ENCODE results near the gene SRD5A3.
A peak's percentile ranks its signal among the peaks of the same experiment; 100 is the strongest.
"Not testable (repeated sequence)": the region's sequence is repeated elsewhere in the genome, so short reads cannot be mapped to it uniquely, and the experiment has no call there.

Gene SRD5A3

DNA sequence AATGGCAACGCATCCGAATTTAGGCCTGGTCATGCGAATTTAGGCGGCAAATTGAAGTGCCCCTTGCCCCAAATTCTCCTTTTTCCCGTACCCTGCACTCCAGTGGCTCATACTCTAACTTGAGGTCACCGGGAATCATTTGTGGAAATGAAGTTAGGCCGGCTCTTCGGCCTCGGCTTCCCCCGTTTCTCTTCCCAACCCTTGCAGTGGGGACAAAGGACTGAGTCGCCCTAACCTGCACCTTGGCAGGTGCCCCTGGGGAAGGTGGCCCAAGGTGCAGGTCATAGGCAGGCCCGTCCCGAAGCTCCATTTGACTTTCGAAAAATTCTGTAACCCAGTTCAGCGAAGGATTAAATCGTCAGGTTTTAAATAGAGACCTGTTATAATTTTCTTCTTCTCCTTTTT lies 811 bp downstream of the SRD5A3 start:
- no peak for DNase-seq (ENCODE audit: low spot score)

DNA sequence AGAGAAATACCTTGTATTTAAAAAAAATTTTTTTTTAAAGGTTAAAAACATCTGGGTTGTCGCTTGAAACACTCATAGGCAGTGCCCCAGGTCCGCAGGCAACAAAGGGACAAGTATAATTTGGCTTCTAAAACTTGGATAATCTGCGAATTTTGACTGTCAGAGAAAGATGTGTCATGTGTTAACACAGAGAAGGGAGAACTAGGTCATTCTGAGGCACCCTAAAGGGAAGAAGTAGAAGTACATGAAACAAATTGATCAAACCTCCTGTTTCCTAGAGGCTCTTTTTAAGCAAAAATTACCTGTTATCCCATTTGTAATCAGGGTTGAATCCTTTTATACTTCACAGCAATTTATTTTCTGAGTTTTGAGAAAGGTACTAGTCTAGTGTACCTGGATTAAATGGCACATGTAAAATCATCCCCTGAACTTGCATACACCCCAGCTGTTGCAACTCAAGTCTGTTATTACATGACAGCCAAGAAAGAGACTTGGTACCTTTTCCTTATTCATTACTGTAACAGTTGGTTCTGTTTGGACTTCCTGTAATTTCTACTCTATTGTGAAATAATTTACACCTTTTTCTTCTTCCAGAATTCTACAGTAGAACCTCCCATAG lies 1.7 kb downstream of the SRD5A3 start:
- DNase-seq (ENCODE audit: low spot score) = no peak

DNA sequence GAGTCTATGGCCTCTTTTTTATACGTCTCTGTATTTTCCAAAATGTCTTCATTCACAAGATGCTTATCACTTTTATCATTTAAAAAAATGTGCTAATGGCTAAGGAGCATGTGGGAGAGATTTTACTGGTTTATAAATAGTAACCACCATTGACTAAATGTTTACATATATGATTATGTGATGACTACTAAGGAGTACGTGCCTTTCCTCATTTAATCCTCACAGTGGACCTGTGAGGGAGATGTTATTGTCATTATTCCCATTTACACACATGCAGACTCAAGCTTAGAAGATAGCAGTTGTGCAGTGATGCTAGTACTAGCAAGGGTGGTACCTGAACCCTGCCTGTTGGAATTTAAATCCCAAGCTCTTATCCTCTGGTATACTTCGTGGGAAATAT lies 2.4 kb downstream of the SRD5A3 start:
- no peak for DNase-seq (ENCODE audit: low spot score)

DNA sequence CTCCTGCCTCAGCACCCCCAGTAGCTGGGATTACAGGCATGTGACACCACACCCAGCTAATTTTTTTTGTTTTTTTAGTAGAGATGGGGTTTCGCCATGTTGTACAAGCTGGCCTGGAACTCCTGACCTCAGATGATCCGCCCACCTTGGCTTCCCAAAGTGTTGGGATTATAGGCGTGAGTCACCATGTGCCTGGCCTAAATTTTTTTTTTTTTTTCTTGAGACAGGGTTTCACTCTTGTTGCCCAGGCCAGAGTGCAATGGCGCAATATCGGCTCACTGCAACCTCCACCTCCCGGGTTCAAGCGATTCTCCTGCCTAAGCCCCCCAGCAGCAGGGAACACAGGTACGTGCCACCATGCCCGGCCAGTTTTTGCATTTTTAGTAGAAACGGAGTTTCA lies 4.8 kb downstream of the SRD5A3 start:
- DNase-seq (ENCODE audit: low spot score) = not testable (repeated sequence)

DNA sequence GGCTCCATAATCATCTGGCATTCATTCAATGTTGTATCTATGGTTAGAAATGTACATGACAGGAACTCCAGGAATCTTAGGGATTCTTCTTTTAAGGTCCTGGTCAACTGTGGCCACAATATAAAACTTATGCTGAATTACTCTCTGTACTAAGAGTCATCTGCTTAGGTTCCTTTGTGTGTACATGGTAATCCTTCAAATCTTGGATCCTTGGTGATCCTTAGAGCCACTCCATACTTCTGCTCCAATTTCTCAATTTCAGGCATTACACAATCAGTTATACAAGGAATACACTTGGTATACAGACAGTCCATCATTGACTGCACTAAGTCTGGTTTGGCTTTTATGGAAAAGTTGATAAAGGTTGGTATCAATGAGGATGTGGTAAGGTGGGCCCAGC lies 5.8 kb downstream of the SRD5A3 start:
- no peak for DNase-seq (ENCODE audit: low spot score)

DNA sequence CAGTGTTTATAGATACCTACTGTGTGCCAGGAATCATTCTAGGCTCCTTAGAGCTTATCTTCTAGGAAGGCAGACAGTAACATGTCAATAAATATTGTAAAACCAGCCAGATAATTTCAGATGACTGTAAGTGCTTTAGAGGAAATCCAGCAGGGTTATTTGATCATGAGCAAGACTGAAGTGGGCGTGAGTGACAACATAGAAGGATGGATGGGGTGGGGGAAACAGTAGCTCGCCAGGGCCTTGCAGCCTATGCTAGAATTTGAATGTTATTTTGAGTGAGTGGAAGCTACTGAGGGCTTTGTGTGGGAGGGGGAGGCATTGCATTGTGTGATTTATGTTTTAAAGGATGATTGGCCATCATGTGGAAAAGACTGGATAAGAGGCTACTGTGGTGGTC lies 6.7 kb downstream of the SRD5A3 start:
- DNase-seq (ENCODE audit: low spot score) = no peak

DNA sequence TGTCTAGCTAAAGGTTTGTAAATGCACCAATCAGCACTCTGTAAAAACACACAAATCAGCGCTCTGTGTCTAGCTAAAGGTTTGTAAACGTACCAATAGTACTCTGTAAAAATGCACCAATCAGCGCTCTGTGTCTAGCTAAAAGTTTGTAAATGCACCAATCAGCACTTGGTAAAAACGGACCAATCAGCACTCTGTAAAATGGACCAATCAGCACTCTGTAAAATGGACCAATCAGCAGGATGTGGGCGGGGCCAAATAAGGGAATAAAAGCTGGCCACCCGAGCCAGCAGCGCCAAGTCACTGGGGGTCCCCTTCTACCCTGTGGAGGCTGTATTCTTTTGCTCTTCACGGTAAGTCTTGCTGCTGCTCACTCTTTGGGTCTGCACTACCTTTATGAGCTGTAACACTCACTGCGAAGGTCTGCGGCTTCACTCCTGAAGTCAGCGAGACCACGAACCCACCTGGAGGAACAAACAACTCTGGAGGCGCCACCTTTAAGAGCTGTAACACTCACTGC lies 7.2 kb downstream of the SRD5A3 start:
- not testable (repeated sequence) for DNase-seq (ENCODE audit: low spot score)

DNA sequence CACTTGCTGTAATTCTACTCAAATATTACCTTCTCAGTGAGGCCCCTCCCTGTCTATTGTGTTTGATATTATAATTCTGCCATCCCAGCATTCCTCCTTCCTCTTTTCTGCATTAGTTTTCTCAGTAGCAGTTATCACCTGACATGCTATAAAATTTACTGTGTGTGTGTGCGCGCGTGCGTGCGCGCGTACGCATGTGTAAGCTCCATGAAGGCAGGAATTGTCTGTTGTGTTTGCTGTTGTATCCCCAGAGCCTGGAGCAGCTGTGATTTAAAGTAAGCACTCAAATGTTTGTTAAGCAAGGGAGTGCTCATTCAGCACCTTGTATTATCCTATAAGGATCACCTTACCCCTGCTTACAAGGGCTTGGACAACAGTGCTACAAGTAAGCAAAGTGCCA lies 8.6 kb downstream of the SRD5A3 start:
- no peak for DNase-seq (ENCODE audit: low spot score)

DNA sequence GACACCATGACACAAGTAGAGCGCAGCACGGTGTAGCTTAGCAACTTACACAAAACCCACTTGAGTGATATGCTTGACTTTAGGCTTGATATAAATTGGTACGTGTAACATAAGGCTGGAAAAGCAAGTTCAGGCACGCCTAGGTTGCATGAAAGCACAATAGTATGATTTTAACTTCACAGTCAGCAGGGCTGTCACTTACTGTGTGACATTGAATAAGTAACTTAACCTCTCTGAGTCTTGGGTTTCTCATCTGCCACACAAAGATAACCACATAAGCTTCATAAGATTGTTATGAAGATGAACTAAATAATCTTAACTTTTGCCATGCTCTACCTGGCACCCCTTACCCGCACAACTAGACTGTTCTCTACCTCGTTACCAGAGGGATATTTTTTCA lies 9.5 kb downstream of the SRD5A3 start:
- DNase-seq (ENCODE audit: low spot score) = no peak

DNA sequence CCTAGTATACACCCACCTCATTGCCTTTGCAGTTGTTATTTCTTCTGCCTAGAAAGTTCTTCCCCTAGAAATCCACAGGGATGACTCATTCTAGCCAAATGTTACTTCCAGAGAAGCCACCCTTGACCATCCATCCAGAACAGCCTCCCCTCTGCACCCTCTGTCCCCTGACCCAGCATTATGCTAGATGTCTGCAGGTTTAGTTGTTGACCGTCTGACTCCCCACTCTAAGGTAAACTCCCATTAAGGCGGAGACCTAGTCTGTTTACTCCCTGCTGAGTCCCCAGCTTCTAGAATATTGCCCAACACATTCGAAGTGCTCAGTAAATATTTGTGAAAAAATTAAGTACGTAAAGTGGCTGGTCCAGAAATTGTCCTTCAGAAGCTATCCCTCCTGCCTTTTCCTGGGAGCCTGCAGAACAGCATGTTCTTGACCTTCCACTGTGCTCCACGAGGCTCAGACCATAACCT lies 11.0 kb downstream of the SRD5A3 start:
- no peak for DNase-seq (ENCODE audit: low spot score)

DNA sequence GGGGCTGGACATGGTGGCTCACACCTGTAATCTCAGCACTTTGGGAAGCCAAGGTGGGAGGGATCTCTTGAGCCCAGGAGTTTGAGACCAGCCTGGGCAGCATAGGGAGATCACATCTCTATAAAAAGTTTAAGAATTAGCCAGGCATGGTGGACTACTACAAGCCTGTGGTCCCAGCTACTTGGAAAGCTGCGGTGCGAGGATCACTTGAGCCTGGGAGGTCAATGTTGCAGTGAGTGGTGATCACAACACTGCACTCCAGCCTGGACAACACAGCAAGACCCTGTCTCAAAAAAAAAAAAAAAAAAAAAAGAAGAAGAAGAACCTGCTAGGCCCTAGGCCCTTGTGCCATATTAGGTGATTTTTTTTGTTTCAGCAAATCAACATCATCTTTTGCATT lies 12.2 kb downstream of the SRD5A3 start:
- no peak for DNase-seq (ENCODE audit: low spot score)

DNA sequence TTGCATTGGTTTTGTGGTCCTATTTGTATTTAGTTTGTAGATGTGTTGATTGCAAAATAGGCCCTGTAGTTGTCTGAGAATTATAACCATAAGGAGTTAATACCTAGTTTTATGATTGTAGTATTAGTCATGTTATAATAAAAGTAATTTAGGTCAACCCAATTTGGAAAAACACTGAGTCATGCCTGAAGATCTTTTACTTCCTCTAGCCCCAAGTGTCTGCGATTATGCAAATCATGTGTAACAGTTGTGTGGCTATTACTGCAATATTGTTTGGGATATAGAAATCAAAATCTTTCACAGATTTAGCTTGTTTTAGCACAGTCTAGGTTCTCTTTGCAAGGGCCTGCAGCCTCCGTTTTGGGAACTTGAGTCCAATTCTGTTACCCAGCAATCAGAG lies 12.6 kb downstream of the SRD5A3 start:
- DNase-seq (ENCODE audit: low spot score) = no peak

DNA sequence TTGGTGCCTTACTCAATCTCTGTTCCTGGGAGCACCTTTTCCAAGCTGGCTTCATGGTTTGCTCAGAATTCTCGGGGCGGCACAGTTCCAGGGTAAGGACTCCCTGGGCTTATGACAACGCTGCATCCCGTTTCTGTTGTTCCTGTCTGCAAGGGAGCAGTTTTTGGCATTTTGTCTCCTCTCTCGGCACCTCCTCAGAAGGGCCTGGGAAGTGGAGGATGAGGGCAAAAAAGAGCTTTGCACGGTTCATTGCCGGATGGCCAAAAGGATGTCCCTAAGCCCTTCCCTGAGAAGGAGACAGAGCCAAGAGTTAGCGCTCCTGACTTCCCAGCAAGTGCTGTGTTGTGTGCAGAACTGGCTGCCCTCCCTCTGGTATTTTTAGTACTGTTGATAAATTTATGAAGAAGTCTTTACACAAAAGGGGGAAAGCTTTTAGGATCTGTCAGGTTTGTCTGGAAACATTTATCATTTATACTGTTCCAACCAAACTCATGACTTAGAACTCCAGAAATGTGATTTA lies 13.4 kb downstream of the SRD5A3 start:
- no peak for DNase-seq (ENCODE audit: low spot score)

DNA sequence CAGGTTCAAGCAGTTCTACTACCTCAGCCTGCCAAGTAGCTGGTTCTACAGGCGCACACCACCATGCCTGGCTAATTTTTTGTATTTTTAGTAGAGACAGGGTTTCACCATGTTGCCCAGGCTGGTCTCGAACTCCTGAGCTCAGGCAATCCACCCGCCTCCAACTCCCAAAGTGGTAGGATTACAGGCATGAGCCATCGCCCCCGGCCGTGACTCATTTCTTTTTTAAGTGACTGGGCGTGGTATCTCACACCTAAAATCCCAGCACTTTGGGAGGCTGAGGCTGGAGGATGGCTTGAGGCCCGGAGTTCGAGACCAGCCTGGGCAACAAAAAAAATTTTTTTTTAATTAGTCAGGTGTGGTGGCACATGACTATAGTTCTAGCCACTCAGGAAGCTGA lies 16.9 kb downstream of the SRD5A3 start:
- DNase-seq (ENCODE audit: low spot score) = not testable (repeated sequence)

DNA sequence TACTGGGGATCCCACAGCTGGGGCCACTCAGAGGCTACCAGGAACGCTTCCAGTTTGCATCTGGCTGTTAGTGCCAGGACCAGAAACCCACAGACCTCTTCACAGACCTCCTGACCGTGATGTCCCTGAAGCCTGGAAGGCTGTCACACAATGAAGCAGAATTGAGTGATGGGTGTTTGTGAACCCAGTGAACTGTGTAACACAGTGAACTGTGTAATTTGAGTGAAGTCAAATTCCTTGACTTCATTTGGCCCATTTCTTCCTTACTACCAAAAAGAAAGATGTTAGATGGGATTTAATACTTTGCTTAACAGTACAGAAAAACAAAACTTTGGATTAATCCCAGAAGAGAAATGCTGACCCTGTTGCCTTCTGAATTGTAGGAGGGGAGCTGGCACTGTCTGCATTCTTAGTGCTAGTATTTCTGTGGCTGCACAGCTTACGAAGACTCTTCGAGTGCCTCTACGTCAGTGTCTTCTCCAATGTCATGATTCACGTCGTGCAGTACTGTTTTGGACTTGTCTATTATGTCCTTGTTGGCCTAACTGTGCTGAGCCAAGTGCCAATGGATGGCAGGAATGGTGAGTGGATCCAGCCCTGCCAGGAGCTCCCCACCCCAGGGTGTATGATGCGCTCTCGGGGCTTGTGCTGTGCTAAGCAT lies 17.8 kb downstream of the SRD5A3 start:
- DNase-seq (ENCODE audit: low spot score) = peak; percentile 92

DNA sequence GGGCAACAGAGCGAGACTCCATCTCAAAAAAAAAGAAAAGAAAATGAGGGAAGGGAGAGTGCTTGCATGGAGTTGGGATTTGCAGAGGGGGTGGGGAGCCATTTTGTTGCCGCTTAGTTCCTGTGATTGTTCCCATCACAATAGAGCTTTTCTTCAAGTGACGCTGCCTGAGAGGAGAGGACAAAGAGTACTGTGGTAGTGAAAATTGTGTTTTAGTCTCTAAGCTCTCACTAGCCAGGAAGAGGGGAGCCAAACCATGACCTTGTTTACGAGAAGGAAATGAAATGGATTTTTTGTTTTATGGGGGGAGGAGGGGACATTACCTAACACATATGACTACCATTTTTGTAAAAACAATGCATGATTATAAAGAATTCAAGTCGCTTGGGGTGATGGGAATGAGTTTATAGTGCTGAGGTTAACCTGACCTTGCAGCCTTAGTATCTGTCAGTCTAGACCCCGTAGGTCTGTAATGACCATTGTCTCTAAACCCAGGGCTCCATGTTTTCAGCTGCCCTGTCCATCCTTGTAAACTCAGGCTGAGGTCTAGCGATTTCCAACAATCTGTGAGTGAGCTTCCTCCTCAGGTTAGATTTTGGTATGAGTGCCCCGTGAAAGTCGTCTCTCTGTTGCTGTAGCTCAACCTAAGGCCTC lies 18.8 kb downstream of the SRD5A3 start:
- DNase-seq (ENCODE audit: low spot score) = peak; percentile 97

DNA sequence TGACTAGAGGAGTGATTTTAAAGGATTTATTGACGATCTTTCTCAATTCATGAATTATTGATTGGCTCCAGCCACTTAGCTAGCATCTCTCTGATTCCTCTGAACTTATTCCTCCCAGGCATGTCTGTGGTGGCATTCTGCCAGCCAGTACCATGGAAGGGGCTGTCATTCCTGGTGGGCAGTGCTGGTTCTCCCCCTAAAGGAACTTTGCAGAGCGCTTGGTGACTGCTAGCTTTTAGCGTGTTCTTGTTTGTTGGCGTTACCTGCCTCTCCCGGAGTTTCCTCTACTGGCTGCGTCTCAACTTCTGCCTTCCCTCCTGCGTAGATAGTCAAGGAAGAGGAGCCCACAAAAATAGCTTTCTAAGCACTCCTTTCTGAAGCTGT lies 19.3 kb downstream of the SRD5A3 start:
- no peak for DNase-seq (ENCODE audit: low spot score)

DNA sequence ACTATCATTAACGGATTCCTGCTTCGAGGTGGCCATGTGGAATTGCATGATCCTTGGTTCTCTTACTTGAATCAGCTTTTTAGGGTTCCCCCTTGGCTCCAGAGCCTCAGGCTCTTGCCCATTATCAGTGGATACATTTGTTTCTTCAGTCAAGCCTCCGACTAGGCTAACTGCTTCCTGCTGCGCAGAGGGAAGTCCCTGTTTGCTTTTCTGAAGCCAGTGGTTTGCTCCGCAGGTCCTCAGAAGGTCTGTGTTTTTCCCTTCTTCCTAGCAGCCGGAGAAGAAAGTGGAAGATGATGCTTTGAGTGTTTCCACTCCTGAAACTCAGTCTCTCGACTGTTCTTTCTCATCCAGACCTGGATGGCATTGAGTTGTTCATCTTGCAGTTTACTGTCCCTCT lies 20.6 kb downstream of the SRD5A3 start:
- DNase-seq (ENCODE audit: low spot score) = no peak

DNA sequence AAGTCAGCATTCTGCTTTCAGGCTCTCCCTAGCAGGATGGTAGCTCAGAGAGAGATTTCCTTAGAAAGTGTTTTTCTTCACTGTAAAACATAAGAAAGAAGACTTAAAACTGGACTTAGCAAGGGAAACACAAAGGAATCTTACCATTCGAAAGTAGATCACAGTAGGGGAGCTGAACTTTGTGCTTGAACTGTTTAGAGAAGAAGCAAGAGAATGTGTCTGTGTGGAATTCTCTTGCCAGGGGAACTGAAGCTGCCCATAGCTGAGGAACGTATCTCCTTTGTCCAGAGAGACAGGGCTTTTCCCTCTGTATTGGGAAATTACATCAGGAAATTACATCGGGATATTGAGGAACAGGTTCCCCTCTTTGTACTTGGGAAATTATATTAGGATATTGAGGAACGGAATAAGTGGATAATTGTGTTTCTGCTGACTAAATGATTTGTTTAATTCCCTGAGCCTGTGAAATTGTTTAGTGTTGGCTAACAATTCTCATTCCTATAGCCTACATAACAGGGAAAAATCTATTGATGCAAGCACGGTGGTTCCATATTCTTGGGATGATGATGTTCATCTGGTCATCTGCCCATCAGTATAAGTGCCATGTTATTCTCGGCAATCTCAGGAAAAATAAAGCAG lies 21.2 kb downstream of the SRD5A3 start:
- DNase-seq (ENCODE audit: low spot score) = no peak

DNA sequence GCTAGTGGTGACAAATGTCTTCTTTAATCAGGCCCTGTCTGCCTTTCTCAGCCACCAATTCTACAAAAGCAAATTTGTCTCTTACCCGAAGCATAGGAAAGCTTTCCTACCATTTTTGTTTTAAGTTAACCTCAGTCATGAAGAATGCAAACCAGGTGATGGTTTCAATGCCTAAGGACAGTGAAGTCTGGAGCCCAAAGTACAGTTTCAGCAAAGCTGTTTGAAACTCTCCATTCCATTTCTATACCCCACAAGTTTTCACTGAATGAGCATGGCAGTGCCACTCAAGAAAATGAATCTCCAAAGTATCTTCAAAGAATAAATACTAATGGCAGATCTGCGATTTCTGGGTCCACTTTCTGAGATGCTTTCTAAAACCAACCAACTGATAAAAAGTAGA lies 23.9 kb downstream of the SRD5A3 start:
- no peak for DNase-seq (ENCODE audit: low spot score)

DNA sequence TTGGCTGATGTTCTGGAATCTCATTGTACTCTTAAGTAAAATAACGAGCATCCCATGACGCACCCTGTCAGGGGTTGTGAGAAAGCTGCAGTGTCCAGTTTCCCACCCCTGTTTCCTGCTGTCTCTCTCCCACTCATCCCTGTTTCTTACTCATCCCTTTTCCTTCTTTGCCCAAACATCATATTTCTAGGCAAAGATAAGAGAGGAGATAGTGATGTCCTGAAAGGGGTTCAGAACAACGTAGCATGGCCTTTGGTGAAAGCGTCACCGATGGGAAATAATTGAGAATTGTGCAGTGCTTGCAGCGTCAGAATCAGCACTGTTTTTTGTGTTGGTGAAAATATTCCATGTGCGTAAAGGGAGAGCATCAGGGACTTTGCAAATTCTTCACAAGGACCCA lies 26.2 kb downstream of the SRD5A3 start:
- DNase-seq (ENCODE audit: low spot score) = peak; percentile 57

DNA sequence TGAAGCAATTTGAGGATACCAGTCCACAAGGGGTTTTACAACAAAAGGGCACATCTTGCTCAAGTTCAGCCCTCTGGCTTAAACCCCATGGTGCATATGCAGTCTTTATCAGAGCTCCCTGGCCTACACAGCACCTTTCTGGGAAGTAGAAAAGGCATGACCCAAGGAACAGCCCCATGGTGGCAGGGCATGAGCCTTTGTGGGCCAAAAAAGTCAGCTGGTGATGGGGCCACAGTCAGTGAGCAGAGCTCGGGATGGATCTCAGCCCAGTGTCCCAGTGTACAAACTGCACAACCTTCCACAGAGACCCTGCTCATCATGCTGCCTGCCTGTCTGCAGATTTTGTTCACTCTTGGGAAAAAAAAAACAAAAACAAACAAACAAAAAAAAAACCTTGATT lies 27.4 kb downstream of the SRD5A3 start:
- DNase-seq (ENCODE audit: low spot score) = peak; percentile 55

DNA sequence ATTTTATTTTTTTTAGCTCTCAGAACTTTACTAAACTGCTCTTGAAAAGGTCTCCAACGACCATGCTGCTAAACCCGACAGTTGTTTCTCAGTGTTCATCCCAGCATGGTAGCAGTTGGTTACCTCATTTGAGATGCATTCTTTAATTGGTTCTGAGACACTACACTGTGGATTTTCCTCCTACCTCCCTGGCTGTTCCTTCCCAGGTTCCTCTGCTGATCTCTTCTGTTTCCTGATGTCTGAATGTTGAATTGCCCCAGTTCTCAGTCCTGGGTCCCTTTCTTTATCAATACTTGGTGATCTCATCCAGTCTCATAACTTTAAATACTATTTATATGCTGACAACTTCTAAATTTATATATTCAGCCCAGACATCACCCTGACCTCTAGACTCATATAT lies 30.7 kb downstream of the SRD5A3 start:
- no peak for DNase-seq (ENCODE audit: low spot score)
